Measurements from ENCODE around the gene ARHGAP12. TPM values are rescaled to one million over a fixed set of nuclear protein-coding genes. Genes with fewer than 3 reads are reported as not detected.

The ARHGAP12 gene
- total and polyA plus RNA-seq, 2 donors from 2014 or later, result 15.0 to 30.9 TPM

DNA sequence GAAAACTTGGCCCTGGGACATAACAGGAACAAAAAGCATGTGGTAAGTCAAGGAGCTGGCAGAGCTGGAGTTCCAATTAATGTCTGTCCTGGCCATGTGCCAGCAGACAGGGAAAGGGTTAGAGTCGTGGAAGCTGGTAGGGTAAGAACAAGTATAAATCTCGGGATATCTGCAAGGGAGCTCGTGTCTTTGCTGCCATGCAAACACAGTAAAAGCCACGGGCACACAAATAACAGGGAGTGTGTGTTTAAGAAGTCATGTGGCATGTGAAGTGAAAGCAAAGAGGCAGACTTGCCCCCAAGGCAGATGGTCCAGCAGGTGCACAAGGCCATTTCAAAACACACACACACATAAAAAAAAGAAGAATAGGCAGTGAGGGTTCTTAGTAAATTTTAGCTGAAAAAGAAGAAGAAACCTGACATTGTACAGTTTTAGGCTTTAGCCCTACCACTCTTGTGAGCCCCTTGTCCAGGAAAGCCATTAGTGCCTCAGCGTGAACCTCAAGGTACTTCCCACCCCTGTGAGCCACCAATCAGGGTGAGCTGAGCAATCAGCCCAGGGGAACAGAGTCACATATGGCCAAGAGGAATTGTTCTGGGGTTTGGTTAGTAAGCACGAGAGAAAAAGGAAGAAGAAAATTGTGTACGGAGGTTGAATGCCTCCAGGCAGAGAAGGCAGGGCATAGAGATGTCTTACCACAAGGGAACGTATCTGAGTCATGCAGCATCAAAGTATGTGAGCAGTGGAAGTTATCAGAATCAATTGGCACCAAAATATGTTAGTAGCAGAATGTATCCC is 32.8 kb upstream of the ARHGAP12 start:
- intact Hi-C loops (cut with DNase I), result no loop called here
- FAIRE-seq, result no peak
- H3K4me3 ChIP-seq (ENCODE audit: low read length in 3 of 3), result peak overlapping the region in 1 of 3 donors; percentile 29
- TF ChIP-seq, protein P1, sequence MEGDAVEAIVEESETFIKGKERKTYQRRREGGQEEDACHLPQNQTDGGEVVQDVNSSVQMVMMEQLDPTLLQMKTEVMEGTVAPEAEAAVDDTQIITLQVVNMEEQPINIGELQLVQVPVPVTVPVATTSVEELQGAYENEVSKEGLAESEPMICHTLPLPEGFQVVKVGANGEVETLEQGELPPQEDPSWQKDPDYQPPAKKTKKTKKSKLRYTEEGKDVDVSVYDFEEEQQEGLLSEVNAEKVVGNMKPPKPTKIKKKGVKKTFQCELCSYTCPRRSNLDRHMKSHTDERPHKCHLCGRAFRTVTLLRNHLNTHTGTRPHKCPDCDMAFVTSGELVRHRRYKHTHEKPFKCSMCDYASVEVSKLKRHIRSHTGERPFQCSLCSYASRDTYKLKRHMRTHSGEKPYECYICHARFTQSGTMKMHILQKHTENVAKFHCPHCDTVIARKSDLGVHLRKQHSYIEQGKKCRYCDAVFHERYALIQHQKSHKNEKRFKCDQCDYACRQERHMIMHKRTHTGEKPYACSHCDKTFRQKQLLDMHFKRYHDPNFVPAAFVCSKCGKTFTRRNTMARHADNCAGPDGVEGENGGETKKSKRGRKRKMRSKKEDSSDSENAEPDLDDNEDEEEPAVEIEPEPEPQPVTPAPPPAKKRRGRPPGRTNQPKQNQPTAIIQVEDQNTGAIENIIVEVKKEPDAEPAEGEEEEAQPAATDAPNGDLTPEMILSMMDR (IDR thresholded peaks at IDR 0.05; ENCODE audit: borderline replicate concordance, extremely low read depth, insufficient read depth), result no peak
- H3K27me3 ChIP-seq (ENCODE audit: control insufficient read depth, insufficient read depth, low read length), result no peaks in the 10 kb centered on the region
- DNase-seq, result no peak
- peaks cover 0 to 2% (median 0%) of the 10 kb centered on the region in 3 donors for H3K4me1 ChIP-seq (ENCODE audit: control insufficient read depth in 2 of 3, insufficient read depth in 2 of 3, low read depth in 1 of 3, low read length in 3 of 3)
- H3K9me3 ChIP-seq (ENCODE audit: control insufficient read depth in 2 of 3, insufficient read depth in 1 of 3, low read length in 3 of 3), result no peaks in the 10 kb centered on the region
- H3K27ac ChIP-seq (ENCODE audit: low read depth in 2 of 2, low read length in 2 of 2), result no peak overlapping the region
- H3K9ac ChIP-seq (ENCODE audit: low read length in 3 of 3), result no peak overlapping the region
- no peaks in the 10 kb centered on the region for H3K36me3 ChIP-seq (ENCODE audit: control insufficient read depth in 2 of 3, insufficient read depth in 3 of 3, low read length in 3 of 3)

DNA sequence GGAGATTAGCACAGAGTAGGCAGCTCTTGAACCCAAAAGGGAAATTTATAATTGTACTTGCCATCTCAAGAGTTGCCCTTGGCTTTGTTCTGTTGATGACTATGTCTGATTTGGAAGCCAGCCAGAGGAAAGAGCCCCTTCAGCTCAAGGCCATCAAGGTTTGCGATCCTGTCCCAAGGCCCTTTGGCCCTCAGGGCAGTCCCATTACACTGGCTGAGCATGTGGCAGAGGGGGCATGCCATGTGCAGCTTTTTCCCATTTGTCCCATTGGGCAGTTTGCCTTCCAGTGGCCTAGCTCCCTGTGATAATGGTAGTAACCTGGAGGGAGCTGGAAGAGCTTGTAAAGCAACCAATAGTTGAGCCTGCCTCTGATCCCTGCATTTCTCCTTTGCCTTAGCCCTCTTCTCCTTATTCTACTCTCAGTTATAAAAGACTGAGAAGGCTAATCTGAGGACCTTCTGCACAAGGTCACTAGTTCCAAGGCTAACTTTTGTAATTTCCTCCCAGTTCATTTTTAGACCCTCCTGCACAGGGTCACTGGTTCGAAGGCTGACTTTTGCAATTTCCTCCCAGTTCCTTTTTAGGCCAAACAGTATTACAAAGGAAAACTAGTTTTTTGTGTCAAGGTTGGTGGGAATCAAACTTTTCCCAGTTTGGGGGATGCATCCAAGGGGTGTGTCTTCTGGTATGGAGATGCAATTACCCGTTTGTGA is 31.0 kb upstream of the ARHGAP12 start:
- intact Hi-C loops (cut with DNase I), result no loop called here
- Histone ChIP-seq H3K27me3 (ENCODE audit: control insufficient read depth, insufficient read depth, low read length) (no peaks in the 10 kb centered on the region), H3K27ac (ENCODE audit: low read depth in 2 of 2, low read length in 2 of 2) (no peak overlapping the region), H3K4me3 (ENCODE audit: low read length in 3 of 3) (no peak overlapping the region), H3K36me3 (ENCODE audit: control insufficient read depth in 2 of 3, insufficient read depth in 3 of 3, low read length in 3 of 3) (no peaks in the 10 kb centered on the region), H3K4me1 (ENCODE audit: control insufficient read depth in 2 of 3, insufficient read depth in 2 of 3, low read depth in 1 of 3, low read length in 3 of 3) (peaks cover 0 to 2% (median 0%) of the 10 kb centered on the region in 3 donors), H3K9ac (ENCODE audit: low read length in 3 of 3) (no peak overlapping the region), H3K9me3 (ENCODE audit: control insufficient read depth in 2 of 3, insufficient read depth in 1 of 3, low read length in 3 of 3) (no peaks in the 10 kb centered on the region)
- DNase-seq, result no peak
- FAIRE-seq, result no peak
- TF ChIP-seq, protein P1 (IDR thresholded peaks at IDR 0.05; ENCODE audit: borderline replicate concordance, extremely low read depth, insufficient read depth), result no peak

DNA sequence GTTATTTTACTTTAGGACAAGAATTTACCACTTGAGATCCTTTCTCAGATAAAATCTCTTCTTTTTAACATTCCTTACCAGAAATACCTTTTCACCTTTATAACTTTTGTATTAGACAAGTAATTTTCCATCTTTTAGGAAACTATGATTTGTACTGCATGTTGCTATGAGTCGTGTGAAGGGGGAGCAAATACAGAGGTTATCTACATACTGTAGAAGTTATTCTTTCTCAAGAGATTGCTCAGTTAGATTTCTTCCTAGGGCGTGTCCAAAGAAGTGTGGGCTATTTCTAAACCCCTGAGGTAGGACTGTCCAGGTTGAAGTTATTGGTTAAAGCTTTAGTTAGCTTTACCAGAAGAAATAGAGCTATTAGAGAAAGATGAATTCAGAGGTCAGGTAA is 30.2 kb upstream of the ARHGAP12 start:
- Histone ChIP-seq H3K4me1 (ENCODE audit: control insufficient read depth in 2 of 3, insufficient read depth in 2 of 3, low read depth in 1 of 3, low read length in 3 of 3) (peaks cover 0 to 2% (median 0%) of the 10 kb centered on the region in 3 donors), H3K27me3 (ENCODE audit: control insufficient read depth, insufficient read depth, low read length) (no peaks in the 10 kb centered on the region), H3K27ac (ENCODE audit: low read depth in 2 of 2, low read length in 2 of 2) (no peak overlapping the region), H3K36me3 (ENCODE audit: control insufficient read depth in 2 of 3, insufficient read depth in 3 of 3, low read length in 3 of 3) (no peaks in the 10 kb centered on the region), H3K9ac (ENCODE audit: low read length in 3 of 3) (no peak overlapping the region), H3K4me3 (ENCODE audit: low read length in 3 of 3) (no peak overlapping the region), H3K9me3 (ENCODE audit: control insufficient read depth in 2 of 3, insufficient read depth in 1 of 3, low read length in 3 of 3) (peaks cover 0 to 6% (median 0%) of the 10 kb centered on the region in 3 donors)
- FAIRE-seq (no peak), DNase-seq (no peak)
- intact Hi-C loops (cut with DNase I), result no loop called here
- TF ChIP-seq, protein P1 (IDR thresholded peaks at IDR 0.05; ENCODE audit: borderline replicate concordance, extremely low read depth, insufficient read depth), result no peak

Data from kidney (tissue), 14 donors.